Measurements from ENCODE around the gene ELF3.
"Not testable (repeated sequence)": the region's sequence is repeated elsewhere in the genome, so short reads cannot be mapped to it uniquely, and the experiment has no call there.

The ELF3 gene

DNA sequence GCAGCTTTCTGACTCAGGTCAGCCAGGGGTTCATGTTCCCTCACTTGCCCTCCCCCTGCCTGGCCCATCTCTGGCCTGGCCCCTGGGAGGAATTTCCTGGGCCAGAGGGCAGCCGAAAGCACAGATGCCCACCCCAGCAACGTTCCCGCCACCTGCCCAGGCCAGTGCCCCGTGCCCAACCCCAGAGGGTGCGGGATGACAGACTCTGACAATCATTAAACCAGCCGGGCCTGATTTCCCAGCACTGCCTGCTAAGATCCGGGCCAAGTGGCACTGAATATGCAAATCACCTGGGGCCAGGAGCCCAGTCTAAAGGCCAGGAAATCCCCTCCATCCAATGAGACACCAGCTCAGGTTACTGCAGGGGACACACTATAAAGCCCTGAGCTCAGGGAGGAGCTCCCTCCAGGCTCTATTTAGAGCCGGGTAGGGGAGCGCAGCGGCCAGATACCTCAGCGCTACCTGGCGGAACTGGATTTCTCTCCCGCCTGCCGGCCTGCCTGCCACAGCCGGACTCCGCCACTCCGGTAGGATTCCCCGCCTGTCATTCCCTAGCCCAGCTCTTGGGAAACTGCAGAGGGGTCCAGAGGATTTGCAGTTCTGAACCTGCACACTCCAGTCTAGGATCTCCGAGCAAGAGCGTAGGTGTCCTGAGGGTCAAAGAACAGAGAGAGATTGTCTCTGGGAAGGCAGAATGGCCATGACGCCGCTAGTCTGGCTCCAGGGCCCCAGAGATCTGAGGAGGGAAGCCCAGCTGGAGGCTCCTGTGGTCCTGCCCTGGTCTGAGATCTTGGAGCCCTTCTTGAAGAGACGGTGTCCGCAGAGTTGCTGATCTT lies at the start of gene ELF3:
TSS of gene ELF3 (plus strand) at position 408 of the 836 bp plus-strand sequence. CDS start 550 bp downstream, outside the sequence.
- in situ Hi-C loops (cut with MboI; ENCODE audit: low sequenced_read_pairs): loop anchor here (25.0 kb wide), 1 partner anchor 102 kb away; the partner anchor contains the start of gene GPR37L1

GRCh38 chr1:201962382-201962781 lies 48.0 kb upstream of the ELF3 start:
- in situ Hi-C loops (cut with MboI; ENCODE audit: low sequenced_read_pairs): not testable (repeated sequence)

GRCh38 chr1:201964261-201964660 lies 46.1 kb upstream of the ELF3 start:
- in situ Hi-C loops (cut with MboI; ENCODE audit: low sequenced_read_pairs): no loop called here

DNA sequence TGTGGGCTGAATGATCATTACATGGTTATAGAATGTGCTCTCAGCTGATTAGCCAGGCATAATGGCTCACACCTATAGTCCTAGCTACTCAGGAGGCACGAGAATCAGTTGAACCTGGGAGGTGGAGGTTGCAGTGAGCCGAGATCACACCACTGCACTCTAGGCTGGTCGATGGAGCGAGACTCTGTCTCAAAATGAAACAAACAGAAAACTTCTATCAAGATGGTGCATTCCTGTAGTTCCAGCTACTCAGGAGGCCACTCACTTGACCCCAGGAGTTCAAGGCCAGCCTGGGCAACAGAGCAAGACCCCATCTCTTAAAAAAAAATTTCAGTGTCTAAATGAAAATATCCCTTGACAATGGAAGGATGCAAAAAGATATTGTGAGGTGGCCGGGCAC lies 44.2 kb upstream of the ELF3 start:
- in situ Hi-C loops (cut with MboI; ENCODE audit: low sequenced_read_pairs): no loop called here

DNA sequence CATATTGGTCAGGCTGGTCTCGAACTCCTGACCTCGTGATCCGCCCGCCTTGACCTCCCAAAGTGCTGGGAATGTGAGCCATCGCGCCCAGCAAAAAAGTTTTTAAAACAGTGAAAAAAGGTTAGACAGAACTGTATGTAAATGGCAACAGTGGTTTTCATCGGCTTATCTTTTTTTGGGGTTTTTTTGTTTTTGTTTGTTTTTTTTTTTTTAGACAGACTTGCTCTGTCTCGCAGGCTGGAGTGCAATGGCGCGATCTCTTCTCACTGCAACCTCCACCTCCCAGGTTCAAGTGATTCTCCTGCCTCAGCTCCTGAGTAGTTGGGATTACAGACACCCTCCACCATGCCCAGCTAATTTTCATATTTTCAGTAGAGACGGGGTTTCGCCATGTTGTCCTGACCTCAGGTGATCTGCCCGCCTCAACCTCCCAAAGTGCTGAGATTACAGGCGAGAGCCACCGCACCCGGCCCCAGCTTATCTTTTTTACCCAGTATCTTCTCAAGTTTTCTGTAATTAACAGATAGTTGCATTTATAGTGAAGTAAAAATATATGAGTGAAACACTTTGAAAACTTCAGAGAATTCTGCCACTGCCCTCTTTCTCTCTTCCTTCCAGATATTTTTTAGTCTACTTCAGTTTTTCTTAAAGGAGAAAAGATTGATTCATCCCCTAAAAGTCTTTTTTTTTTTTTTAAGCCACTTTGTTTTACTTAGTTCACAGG lies 42.0 kb upstream of the ELF3 start:
- in situ Hi-C loops (cut with MboI; ENCODE audit: low sequenced_read_pairs): no loop called here

- in situ Hi-C loops (cut with MboI; ENCODE audit: low sequenced_read_pairs): no loop called here
These were observed 39.8 kb upstream of the ELF3 start for GRCh38 chr1:201970334-201971159.

- in situ Hi-C loops (cut with MboI; ENCODE audit: low sequenced_read_pairs): no loop called here
These were observed 28.2 kb upstream of the ELF3 start for GRCh38 chr1:201982082-201982622.

DNA sequence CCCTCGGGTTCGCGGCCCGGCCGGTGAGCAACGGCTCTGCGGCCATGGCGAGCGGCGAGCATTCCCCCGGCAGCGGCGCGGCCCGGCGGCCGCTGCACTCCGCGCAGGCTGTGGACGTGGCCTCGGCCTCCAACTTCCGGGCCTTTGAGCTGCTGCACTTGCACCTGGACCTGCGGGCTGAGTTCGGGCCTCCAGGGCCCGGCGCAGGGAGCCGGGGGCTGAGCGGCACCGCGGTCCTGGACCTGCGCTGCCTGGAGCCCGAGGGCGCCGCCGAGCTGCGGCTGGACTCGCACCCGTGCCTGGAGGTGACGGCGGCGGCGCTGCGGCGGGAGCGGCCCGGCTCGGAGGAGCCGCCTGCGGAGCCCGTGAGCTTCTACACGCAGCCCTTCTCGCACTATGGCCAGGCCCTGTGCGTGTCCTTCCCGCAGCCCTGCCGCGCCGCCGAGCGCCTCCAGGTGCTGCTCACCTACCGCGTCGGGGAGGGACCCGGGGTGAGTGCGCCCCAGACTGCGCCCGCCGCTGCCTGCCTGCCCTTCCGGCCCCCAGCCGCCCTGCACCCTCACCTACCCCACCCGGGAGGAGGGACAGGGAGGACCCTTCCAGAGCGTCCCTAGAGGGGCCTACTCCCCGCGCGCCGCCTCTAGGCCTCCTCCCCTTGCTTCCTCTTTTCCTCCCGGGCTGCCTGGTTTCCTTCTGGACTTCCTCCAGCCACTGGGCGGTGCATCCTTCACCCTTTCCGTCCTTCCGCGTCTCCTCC lies 27.6 kb upstream of the ELF3 start, which contains the start of gene RNPEP:
TSS of gene RNPEP (plus strand) at position 26 of the 757 bp plus-strand sequence. CDS start at position 45, 19 bp downstream.
- in situ Hi-C loops (cut with MboI; ENCODE audit: low sequenced_read_pairs): no loop called here

- in situ Hi-C loops (cut with MboI; ENCODE audit: low sequenced_read_pairs): no loop called here
These were observed 27.0 kb upstream of the ELF3 start for GRCh38 chr1:201983380-201983805.

DNA sequence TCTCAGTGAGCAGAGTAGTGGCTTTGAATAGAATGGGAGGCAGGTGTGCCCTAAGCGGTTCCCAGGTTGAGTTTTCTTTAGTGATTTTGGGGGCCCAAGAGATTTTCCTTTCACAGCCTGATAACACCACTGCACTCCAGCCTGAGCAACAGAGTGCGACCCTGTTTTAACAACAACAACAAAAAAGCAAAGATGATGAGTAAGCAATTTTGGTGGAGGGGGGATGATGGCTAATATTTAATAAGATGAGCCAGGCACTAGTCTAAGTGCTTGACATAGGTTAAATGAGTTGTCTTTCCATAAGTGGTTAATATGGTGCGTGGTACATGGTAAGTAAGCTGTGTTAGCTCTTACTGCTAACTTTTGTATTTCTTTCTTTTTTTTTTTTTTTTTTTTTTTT lies 25.9 kb upstream of the ELF3 start:
- in situ Hi-C loops (cut with MboI; ENCODE audit: low sequenced_read_pairs): no loop called here

DNA sequence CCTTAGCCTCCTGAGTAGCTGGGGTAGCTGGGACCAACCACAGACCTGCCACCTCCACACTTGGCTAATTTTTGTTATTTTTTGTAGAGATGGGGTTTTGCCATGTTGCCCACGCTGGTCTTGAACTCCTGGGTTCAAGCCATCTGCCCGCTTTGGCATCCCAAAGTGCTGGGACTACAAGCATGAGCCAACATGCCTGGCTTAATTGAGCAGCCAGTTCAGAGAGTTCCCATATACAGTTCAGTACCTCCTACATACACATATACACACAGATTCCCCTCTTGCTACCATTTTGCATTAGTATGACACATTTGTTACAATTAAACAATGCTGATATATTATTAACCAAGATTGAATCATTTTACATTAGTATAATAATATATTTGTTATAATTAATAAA lies 25.0 kb upstream of the ELF3 start:
- in situ Hi-C loops (cut with MboI; ENCODE audit: low sequenced_read_pairs): no loop called here

DNA sequence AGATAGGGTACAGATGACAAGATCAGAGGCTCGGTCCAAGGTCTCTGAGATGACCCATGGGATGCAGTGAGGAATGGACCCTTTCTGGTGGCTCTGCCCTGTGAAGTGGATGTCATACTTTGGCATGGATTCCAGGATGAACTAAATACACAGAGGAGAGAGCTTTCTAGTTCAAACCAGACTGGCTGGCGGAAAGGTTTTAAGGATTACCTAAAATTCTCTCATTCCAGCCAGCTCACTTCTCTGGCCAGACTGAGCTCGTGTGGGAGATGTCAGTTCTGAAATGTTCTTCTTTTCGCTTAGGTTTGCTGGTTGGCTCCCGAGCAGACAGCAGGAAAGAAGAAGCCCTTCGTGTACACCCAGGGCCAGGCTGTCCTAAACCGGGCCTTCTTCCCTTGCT lies 21.8 kb upstream of the ELF3 start:
- in situ Hi-C loops (cut with MboI; ENCODE audit: low sequenced_read_pairs): no loop called here

DNA sequence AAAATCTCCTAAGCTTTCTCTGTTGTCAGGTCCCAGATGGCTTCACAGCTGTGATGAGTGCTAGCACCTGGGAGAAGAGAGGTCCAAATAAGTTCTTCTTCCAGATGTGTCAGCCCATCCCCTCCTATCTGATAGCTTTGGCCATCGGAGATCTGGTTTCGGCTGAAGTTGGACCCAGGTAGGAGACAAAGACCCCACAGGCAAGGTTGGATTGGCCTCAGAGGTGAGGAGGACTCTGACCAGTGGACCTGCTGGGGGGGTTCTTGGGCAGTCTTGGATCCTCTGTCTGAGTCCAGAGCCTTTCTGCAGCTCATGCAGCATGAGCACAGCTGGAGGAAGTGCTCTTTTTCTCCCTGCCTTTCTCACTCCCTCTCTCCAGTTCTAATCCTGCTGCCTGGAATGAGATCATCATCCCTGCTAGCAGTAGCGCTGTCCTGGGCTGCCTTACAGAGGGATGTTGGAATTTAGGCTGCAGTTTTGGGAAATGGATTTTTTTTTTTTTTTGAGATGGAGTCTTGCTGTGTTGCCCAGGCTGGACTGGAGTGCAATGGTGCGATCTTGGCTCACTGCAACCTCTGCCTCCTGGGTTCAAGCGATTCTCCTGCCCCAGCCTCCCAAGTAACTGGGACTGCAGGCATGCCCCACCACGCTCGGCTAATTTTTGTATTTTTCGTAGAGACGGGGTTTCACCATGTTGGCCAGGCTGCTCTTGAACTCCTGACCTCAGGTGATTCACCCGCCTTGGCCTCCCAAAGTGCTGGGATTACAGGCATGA lies 20.8 kb upstream of the ELF3 start:
- in situ Hi-C loops (cut with MboI; ENCODE audit: low sequenced_read_pairs): no loop called here

DNA sequence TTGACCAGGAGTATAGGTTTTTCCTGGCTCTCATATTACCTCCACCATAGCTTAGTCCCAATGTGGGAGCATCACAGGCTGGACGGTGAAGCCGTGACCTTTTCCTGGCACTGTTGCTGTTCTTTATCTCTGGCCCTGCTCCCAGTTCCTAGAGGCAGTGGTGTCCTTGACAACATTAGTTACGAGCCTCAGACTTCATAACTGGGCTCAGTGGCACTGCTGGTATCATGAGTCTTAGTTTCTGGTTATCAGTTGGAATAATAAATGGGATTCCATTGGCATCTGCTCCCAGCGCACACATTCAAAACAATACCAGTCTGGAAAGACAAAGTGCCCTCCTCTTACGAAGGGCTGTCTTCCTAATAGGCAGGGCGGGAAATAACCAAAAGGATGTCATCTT lies 20.0 kb upstream of the ELF3 start:
- in situ Hi-C loops (cut with MboI; ENCODE audit: low sequenced_read_pairs): no loop called here

- in situ Hi-C loops (cut with MboI; ENCODE audit: low sequenced_read_pairs): loop anchor here (25.0 kb wide), 1 partner anchor 113 kb away; the partner anchor contains the start of gene GPR37L1
These were observed 10.7 kb upstream of the ELF3 start for GRCh38 chr1:201999625-202000238.

DNA sequence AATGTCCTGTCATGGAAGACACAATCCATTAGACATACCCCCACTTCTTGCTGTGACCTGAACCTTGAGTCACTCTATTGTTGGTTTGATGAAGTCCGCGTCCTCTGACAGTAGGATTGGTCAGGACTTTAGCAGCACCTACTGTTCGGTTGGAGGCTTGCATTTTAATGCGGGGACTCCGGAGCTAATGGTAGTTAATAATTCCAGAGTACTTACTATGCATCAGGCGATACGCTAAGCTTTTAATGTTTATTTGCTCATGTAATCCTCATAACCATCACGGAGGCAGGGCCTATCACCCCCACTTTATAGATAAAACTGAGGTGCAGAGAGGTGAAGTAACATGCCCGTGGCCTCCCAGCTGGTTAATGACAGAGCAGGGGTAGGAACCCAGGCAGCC lies 7.9 kb upstream of the ELF3 start:
- in situ Hi-C loops (cut with MboI; ENCODE audit: low sequenced_read_pairs): loop anchor here (25.0 kb wide), 1 partner anchor 110 kb away; the partner anchor contains the start of gene GPR37L1

- in situ Hi-C loops (cut with MboI; ENCODE audit: low sequenced_read_pairs): loop anchor here (25.0 kb wide), 1 partner anchor 108 kb away; the partner anchor contains the start of gene GPR37L1
These were observed 5.7 kb upstream of the ELF3 start for GRCh38 chr1:202004711-202005110.

- in situ Hi-C loops (cut with MboI; ENCODE audit: low sequenced_read_pairs): loop anchor here (25.0 kb wide), 1 partner anchor 106 kb away; the partner anchor contains the start of gene GPR37L1
These were observed 4.4 kb upstream of the ELF3 start for GRCh38 chr1:202005958-202006357.

All from hTERT RPE-1 (cell line).